GM19455 (cell line): Measurements from ENCODE around the gene SGCA.

ENCODE experiments used
- ATAC-seq: cut with Tn5 transposase; IDR thresholded peaks from one replicate; pipeline ENCODE4 v1.9.1; 2021; ENCODE audit not compliant: unreplicated experiment

SGCA gene

GRCh38 chr17:50165867-50166517 is at the start of gene SGCA:
Gene SGCA, plus strand, starts transcription at chr17:50166005. Its CDS starts 36 bp downstream, at chr17:50166041.
- ATAC-seq, result no peak

- ATAC-seq, result no peak
Measured at GRCh38 chr17:50117202-50118051, 48.4 kb upstream of the SGCA start.

- ATAC-seq, result no peak
Measured at GRCh38 chr17:50118076-50118827, 47.6 kb upstream of the SGCA start.

GRCh38 chr17:50118828-50119218 is 47.0 kb upstream of the SGCA start:
- no peak for ATAC-seq

- ATAC-seq, result no peak
Measured at GRCh38 chr17:50120475-50121253, 45.1 kb upstream of the SGCA start.

GRCh38 chr17:50122945-50123344 is 42.9 kb upstream of the SGCA start:
- no peak for ATAC-seq

- ATAC-seq, result no peak
Measured at GRCh38 chr17:50123649-50124349, 42.0 kb upstream of the SGCA start.

GRCh38 chr17:50125420-50125997 is 40.3 kb upstream of the SGCA start:
- ATAC-seq, result no peak

- no peak for ATAC-seq
Measured at GRCh38 chr17:50127697-50128361, 38.0 kb upstream of the SGCA start.

- no peak for ATAC-seq
Measured at GRCh38 chr17:50128441-50129352, 37.1 kb upstream of the SGCA start.

- ATAC-seq, result no peak
Measured at GRCh38 chr17:50129353-50129727, 36.5 kb upstream of the SGCA start.

- no peak for ATAC-seq
Measured at GRCh38 chr17:50129728-50130558, 35.9 kb upstream of the SGCA start, which contains the start of gene SAMD14. Gene SAMD14, minus strand, starts transcription at chr17:50130160. Its CDS starts 5,201 bp downstream, at chr17:50124959.

- no peak for ATAC-seq
Measured at GRCh38 chr17:50130559-50131305, 35.1 kb upstream of the SGCA start.

GRCh38 chr17:50132104-50132794 is 33.6 kb upstream of the SGCA start:
- ATAC-seq, result no peak

- no peak for ATAC-seq
Measured at GRCh38 chr17:50133028-50133768, 32.6 kb upstream of the SGCA start.

GRCh38 chr17:50133769-50134099 is 32.1 kb upstream of the SGCA start:
- ATAC-seq, result no peak
